C4-2B (cell line): ENCODE measurements around the gene ENTPD6.

Source experiments
- ZFX ChIP-seq: fragments of 450-650 bp; IDR thresholded peaks from 2 replicates; pipeline ENCODE4 v1.6.1; 2017
- TF ChIP-seq, protein P1 (sequence below): fragments of 450-650 bp; conservative IDR thresholded peaks from 2 replicates; pipeline ENCODE4 v1.5.1; 2017; ENCODE audit warnings: mild to moderate bottlenecking

DNA sequence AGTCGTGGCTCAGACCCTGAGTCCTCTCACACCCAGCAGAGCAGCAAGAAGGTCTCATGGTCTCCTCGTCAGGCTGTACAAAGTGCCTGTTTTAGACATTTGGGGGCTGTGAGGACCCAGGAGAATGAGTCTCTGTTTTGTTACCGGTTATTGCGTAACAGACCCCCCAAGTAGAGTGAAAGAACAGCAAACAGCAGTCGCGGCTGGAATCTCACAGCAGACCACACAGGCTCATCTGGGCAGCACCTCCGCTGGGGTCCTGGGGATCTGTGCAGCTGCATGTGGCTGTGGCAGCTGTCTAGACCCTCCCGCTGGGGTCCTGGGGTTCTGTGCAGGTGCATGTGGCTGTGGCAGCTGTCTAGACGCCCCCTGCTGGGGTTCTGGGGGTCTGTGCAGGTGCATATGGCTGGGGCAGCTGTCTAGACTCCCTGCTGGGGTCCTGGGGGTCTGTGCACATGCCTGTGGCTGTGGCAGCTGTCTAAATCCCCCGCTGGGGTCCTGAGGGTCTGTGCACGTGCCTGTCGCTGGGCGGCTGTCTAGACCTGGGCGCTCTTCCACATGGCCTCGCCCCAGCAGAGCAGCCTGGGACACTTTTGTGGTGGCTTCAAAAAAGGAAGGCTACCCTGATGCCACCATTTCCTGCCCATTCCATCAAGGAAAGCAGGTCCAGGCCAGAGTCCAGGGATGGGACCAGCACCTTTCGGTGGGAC lies 24.7 kb downstream of the ENTPD6 start:
- TF ChIP-seq, protein P1, sequence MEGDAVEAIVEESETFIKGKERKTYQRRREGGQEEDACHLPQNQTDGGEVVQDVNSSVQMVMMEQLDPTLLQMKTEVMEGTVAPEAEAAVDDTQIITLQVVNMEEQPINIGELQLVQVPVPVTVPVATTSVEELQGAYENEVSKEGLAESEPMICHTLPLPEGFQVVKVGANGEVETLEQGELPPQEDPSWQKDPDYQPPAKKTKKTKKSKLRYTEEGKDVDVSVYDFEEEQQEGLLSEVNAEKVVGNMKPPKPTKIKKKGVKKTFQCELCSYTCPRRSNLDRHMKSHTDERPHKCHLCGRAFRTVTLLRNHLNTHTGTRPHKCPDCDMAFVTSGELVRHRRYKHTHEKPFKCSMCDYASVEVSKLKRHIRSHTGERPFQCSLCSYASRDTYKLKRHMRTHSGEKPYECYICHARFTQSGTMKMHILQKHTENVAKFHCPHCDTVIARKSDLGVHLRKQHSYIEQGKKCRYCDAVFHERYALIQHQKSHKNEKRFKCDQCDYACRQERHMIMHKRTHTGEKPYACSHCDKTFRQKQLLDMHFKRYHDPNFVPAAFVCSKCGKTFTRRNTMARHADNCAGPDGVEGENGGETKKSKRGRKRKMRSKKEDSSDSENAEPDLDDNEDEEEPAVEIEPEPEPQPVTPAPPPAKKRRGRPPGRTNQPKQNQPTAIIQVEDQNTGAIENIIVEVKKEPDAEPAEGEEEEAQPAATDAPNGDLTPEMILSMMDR, result no peak
- TF ChIP-seq ZFX, result no peak
